Measurements from ENCODE around the gene TAS2R10.
"Not testable (repeated sequence)": the region's sequence is repeated elsewhere in the genome, so short reads cannot be mapped to it uniquely, and the experiment has no call there.

TAS2R10 gene, protein sequence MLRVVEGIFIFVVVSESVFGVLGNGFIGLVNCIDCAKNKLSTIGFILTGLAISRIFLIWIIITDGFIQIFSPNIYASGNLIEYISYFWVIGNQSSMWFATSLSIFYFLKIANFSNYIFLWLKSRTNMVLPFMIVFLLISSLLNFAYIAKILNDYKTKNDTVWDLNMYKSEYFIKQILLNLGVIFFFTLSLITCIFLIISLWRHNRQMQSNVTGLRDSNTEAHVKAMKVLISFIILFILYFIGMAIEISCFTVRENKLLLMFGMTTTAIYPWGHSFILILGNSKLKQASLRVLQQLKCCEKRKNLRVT

DNA sequence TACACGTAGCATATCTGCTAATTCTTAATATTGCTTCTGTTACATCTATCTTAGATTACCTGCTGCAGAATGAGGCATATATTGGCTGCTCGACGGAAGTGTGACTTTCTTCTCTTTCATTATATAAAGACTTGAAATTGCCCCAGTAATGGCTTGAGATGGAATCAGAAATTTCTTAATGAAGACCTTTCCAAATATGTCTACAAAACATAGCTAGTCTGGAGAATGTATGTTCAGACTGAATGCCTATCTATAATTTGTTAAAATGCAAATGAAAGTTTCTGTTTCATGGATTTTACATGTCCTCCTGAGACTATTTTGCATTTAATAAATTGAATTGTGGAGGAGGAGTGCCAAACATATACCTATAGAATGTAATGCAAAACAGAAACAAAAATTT, at the start of gene TAS2R10:
Gene TAS2R10, minus strand, starts transcription at position 101 of the 400 bp plus-strand sequence. Its CDS starts 89 bp downstream, at position 12.
- in situ Hi-C loops (cut with MboI; ENCODE audit: low sequenced_read_pairs), result no loop called here

DNA sequence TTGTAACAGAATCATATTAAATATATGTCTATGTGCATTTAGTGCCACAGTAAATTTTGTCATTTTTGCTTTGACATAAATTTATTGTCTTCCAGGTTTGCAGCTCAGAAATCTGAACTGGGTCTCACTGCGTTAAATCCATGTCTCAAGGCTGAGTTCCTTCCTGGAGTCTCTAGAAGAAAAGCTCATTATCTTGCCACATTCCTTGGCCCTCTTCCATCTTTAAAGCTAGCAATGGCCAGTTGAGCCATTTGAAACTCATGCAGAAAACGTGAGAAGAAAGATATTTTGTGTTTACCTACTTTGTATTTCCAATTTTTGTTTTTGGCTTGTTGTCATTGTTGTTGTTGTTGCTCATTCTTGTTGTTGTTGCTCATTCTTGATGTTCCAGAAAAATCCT, 47.2 kb upstream of the TAS2R10 start:
- in situ Hi-C loops (cut with MboI; ENCODE audit: low sequenced_read_pairs), result no loop called here

DNA sequence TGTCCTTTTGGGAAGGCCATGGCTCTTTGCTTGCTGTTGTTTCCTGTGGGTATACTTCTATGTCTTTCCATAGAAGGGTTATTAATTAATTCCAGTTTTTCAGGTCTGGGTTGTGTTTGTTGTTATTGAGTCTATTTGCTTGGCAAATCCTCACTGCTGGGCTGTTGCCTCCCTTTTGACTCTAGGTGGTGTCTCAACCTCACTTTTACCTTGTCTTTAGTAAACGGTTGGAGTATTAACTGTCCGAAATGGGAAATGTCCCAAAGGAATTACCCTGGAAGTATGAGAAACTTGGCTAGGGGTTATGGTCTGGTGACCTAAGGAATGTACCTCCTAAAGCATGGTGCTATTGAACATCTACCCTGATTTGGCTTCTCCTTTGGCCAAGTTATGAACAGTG, 41.2 kb upstream of the TAS2R10 start:
- in situ Hi-C loops (cut with MboI; ENCODE audit: low sequenced_read_pairs), result no loop called here

DNA sequence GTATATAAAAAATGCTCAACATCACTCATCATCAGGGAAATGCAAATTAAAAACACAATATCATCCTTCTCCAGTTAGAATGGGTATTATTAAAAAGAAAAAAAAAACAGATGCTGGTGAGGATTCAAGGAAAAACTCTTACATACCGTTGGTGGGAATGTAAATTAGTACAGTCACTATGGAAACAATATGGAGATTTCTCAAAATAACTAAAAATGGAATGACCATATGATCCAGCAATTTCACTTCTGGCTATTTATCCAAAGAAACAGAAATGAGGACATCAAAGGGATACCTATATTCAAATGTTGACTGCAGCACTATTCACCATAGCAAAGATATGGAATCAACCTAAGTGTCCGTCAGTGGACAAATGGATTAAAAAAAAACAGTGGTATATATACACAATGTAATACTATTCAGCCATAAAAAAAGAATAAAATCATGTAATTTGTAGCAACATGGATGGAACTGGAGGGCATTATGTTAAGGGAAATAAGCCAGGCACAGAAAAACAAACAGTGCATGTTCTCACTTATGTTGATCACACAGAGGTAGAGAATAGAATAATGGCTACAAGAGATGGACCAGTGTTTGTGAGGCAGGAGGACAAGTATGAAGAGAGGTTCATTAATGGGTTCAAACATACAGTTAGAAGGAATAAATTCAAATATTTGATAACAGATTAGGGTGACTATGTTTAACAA, 37.5 kb upstream of the TAS2R10 start:
- in situ Hi-C loops (cut with MboI; ENCODE audit: low sequenced_read_pairs), result no loop called here

DNA sequence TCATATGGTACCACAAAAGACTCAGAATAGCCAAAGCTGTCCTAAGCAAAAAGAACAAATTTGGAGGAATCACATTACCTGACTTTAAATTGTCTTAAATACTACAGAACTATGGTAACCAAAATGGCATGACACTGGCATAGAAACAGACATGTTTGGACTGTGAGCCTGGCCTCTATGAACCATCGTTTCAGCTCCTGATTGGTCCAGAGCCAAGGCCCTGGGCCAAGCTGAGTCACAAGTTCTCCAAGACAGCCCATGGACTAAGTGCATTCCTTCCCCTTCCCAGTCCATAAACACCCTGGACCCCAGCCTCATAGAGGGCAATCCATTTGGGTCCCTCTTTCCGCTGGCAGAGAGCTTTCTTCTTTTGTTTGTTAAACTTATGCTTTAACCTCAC, 35.2 kb upstream of the TAS2R10 start:
- in situ Hi-C loops (cut with MboI; ENCODE audit: low sequenced_read_pairs), result no loop called here

DNA sequence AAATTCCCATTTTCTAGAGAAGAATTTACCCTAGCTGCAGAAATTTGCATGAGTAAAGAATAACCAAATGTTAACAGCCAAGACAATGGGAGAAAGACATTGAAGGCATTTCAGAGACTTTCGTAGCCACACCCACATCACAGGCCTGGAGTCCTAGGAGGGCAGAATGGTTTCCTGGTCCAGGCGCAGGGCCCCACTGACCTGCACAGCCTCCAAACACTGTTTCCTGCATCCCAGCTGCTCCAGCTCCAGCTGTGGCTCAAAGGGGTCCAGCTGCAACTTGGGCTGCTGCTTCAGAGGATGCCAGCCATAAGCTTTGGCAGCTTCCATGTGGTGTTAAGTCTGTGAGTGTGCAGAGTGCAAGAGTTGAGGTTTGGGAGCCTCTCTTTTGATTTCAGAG, 29.6 kb upstream of the TAS2R10 start:
- in situ Hi-C loops (cut with MboI; ENCODE audit: low sequenced_read_pairs), result no loop called here

DNA sequence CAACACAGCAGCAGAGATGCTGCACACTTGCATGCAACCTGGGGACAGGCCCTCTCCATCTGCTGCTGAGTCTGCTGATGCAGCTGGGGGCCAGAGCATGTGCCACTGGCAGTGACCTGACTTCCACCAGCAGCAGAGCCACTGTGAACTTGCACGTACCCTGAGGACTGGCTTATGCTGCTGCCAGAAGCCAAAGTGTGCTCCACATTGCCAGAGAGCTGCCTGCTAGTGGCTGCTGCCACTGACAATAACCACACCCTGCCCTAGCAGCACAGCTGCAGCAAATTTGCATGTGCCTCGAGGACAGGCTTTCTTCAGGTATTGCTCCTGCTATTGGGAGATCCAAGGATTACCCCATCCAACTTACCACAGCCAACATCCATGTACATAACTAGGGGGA, 27.6 kb upstream of the TAS2R10 start:
- in situ Hi-C loops (cut with MboI; ENCODE audit: low sequenced_read_pairs), result no loop called here

DNA sequence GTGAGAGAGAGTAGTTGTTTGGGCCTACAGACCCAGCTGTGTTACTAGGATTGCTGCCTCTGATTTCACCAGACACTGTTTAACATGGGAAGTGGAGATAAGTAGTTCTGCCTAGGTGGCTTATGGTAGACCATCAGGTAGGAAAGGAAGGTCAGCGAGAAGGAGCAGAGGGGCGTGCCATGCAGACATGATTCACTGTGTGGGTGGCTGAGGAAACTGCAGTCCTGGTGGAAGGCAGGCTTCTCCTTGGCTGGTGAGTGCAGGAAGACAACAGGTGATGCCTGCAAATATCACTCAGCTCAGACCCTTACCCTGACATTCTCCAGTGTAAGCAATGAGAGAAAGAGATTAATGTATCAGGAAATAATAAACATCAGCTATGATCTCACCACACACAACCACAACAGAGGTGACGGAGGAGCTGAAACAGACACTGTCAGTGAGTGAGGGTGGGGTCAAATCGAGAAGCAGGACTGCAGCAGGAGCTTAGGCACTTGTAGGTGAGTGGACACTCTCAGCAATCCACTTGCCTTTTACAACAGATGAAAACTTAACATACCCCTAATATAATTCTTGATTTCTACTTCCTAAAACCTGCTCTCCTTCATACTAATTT, 25.2 kb upstream of the TAS2R10 start:
- in situ Hi-C loops (cut with MboI; ENCODE audit: low sequenced_read_pairs), result no loop called here

DNA sequence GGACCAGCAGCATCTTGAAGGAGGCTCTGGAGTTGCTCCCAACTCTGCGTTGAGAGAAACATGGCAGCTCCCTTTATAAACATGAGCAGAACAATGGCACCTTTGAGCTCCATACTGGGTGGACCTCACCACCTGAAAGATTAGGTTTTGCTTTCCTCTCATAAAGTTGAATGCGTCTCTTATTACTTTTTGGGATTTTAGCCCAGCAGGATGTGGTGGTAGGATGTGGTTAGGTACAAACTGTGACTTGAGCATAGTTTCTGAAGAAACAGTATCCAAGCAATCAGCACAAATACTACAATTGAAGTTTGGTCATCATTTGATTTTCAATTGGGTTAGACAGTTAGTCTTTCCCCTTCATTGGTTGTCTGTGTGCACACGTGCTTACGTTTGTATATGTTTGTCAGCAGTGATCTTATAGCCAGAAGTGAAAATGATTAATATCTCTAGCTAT, 23.3 kb upstream of the TAS2R10 start, which contains the start of gene PRR4:
Gene PRR4, minus strand, starts transcription at position 51 of the 454 bp plus-strand sequence. Its CDS starts 38 bp downstream, at position 13.
- in situ Hi-C loops (cut with MboI; ENCODE audit: low sequenced_read_pairs), result no loop called here

DNA sequence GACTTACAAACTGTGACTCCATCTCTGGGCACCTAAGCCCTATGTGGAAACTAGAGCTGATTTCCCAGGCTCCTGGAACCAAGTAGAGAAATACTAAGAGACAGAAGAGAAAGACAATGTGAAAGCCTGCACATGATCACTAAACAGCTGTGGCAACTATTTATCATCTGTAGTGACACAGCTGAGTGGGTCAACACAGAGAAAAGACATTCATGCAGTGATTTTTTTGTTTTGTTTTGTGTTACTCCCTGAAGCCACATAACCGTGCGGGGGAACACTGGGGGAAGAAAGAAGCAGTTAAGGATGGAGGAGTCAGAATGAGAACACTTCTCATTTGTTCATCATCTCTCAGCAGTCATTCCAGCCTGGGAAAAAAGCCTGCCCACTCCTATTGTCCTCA, 21.6 kb upstream of the TAS2R10 start:
- in situ Hi-C loops (cut with MboI; ENCODE audit: low sequenced_read_pairs), result no loop called here

DNA sequence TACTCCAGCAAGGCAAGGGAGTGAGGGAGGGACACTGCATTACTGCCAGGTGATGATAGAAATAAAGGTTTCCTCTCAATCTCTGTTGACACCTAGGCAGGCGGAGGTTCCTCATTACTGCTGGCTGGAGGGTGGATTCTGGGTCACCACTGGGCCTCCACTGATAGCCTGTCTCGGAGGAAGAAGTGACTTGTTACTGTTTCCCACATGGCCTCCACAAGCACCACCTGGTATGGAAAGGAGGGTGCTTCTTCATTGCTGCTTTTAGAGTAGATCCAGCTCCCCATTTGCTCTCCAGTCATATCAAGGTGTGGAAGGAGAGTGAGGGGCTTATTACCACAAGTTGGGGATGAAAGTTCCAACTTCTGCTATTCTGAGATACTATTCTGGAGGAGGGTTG, 16.7 kb upstream of the TAS2R10 start:
- in situ Hi-C loops (cut with MboI; ENCODE audit: low sequenced_read_pairs), result no loop called here

DNA sequence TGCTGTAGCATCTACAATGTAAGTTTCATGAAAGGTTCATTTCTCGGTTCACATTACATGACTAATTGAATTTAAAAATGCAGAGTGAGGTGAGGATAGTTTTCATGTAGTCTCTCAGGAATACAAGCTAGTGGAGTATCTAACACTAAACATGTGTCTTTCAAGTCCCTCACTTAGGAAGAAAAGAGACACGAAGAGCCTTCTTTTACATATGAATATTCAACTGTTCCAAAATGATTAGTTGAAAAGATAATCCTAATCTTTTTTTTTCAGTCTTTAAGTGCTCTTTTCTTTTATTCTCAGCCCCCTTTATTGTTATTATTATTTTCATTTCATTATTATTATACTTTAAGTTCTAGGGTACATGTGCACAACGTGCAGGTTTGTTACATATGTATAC, 12.3 kb upstream of the TAS2R10 start:
- in situ Hi-C loops (cut with MboI; ENCODE audit: low sequenced_read_pairs), result no loop called here

DNA sequence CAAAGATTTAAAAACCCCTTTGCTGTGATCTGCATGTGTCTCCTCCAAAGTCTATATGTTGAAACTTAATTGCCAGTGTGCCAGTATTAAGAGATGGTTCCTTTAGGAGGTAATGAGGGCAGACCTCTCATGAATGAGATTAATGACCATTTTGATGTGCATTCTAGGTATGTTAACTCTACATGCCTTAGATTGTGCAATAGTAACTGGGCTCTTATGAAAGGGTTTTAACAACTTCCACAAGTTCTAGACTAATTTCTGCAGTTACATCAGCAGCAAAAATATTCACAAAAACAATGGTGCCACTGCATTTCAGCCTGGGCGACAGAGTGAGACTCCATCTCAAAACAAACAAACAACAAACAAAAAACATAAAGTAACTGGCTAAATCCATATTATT, 3.8 kb upstream of the TAS2R10 start:
- in situ Hi-C loops (cut with MboI; ENCODE audit: low sequenced_read_pairs), result no loop called here

DNA sequence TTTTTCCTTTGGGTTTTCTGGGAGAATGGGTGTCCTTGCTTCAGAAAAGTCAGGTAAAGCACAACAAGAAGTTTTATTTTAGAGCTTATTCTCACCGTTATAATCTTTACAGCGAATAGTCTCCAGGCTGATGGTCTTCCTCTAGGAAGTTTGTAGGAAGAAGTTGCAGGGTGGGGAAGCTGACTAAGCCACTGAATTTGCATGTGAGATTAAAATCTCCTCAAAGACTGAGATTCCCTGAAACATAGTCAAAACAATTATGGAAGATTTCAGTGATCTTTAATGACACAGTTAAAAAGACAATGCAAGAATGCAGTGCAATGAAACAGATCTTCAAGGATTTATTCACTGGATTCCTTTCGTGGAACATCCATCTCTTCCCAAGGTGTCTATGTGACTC, 1.2 kb downstream of the TAS2R10 start:
- in situ Hi-C loops (cut with MboI; ENCODE audit: low sequenced_read_pairs), result no loop called here

DNA sequence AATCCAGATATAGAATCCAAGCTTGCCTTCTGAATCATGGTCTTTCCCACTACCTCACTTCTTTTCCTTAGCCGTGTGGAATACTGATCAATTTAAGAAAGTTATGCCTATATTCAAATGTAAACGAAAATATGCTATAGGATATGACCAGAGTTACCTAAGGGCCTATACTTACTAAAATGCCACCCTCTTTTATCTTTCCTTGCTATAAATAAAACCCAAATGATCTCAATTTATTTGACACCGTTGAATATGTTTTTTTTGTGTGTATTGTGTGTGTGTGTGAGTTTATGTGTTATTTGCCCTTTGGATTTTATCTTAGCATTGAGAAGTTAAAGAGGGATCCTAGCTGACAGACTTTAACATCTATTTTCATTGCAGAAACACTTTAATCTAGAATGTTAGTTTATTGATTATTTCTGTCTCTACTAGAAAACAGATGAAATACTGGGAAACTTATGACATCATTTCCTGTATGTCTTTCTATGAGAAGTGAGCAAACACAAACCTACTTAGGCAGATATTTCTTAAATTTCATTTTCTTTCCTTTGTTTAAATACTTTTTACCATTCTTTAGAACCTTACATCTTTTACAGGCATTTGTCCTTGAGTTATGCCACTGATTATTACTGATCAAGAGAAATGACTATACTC, 14.1 kb downstream of the TAS2R10 start:
- in situ Hi-C loops (cut with MboI; ENCODE audit: low sequenced_read_pairs), result no loop called here

DNA sequence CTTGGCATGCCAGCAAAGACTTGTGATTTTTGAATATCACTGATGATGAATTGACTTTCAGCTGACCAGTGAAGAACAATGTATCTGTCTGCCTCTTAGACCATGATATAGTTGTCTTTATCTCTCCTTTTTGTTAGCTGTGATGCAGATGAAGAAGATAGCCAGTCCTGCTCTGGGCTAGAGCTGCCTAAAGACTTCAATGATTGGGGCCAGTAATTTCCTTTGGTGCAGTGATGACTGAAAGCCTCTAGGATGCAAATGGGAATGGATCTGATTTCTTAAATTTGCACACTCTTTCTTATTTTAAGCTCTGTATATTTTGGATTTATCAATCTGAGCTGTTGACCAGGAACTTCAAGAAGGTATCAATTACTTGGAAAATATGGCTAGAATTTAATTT, 16.1 kb downstream of the TAS2R10 start, which contains the start of gene TAS2R9:
Gene TAS2R9, minus strand, starts transcription at position 101 of the 400 bp plus-strand sequence. Its CDS starts 93 bp downstream, at position 8.
- in situ Hi-C loops (cut with MboI; ENCODE audit: low sequenced_read_pairs), result no loop called here

DNA sequence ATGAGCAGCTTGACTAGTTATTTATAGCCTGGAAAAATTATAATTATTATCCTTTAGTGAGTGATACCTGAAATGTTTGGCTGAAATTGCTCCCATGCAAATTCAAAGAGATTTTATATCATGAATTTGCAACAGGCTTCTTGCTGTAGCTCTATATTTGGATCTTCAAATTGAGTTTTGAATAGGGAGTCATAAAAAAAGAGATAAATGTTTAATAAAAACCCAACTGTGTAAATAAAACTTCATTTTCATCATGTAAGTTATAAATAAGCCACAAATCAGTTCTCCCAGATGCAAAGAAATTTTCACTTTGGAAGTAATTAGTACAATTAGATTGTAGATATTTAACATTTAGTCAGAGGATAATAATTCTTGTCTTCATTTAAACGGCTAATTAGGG, 19.0 kb downstream of the TAS2R10 start, which contains the start of gene TAS2R8:
Gene TAS2R8, minus strand, starts transcription at position 101 of the 400 bp plus-strand sequence. CDS start 306 bp downstream, outside the sequence.
- in situ Hi-C loops (cut with MboI; ENCODE audit: low sequenced_read_pairs), result no loop called here

DNA sequence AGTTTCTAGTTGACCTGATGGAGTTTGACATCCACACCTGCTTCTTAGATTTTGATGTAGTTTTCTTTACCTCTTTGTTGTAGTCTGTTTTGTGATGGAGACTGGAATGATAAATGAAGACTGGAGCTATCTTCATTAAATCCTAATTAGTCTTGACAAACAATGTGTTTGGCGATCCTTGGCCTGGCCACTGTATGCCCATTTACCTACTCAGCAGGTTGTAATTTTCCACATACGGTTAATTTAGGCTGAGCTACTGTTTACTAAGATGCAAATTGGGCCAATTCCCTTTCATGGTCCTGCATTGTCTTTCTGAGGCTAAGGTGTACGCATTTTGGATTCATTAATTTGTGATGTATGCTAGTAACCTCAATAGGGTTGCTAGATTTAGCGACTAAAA, 23.6 kb downstream of the TAS2R10 start, which contains the start of gene TAS2R7:
Gene TAS2R7, minus strand, starts transcription at position 41 of the 400 bp plus-strand sequence. CDS start 57 bp downstream, outside the sequence.
- in situ Hi-C loops (cut with MboI; ENCODE audit: low sequenced_read_pairs), result no loop called here

DNA sequence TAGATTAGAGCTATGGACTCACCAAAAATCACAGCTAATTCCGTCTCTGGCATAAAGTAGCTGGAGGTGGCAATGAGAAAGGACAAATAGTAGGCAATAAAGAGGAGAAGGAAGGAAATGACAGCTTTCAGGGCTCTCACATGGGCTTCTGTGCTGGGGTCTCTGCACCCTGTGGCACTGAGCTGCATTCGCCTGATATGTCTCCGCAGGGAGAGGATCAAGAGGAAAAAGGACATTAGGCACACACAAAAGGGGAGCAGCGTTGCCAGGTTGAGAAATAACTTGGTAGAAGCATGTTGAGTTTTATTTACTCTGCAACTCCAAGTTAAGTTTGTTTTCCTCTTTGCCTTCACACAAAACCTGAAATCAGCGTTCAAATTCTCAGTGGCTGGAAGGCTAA, 24.4 kb downstream of the TAS2R10 start:
- in situ Hi-C loops (cut with MboI; ENCODE audit: low sequenced_read_pairs), result no loop called here

DNA sequence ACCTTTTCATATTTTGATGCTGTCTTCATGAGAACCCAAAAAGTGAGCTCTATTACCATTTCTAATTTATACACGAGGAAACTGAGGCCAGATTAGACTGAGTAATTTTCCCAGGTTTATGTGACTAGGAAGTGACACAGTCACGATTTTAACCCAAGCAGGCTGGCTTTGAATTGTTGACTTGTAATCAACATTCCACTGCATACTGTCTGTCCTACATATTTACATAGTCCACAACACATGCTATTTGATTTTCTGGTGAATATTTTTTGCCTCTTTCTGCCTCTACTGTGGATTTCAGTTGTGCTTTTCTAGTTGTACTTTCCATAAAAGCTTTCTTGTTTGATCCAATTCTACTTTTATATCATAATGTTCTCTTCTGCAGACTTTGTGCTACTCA, 31.9 kb downstream of the TAS2R10 start:
- in situ Hi-C loops (cut with MboI; ENCODE audit: low sequenced_read_pairs), result no loop called here

DNA sequence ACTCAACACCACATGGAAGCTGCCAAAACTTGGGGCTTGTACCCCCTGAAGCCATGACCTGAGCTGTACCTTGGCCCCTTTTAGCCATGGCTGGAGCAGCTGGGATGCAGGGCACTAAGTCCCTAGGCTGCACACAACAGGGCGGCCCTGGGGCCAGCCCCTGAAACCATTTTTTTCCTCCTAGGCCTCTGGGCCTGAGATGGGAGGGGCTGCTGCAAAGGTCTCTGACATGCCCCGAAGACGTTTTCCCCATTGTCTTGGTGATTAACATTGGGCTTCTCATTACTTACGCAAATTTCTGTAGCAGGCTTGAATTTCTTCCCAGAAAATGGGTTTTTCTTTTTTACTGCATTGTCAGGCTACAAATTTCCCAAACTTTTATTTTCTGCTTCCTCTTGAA, 34.4 kb downstream of the TAS2R10 start:
- in situ Hi-C loops (cut with MboI; ENCODE audit: low sequenced_read_pairs), result not testable (repeated sequence)
